LNCAP (cell line): ENCODE results near the gene PAIP2.

ENCODE experiments used
- TF ChIP-seq, protein P1 (sequence below): fragments of 450-650 bp; IDR thresholded peaks from 2 replicates; pipeline ENCODE4 v1.5.1; 2017; ENCODE audit warnings: mild to moderate bottlenecking

PAIP2 gene

GRCh38 chr5:139402561-139403158 lies 61.0 kb downstream of the PAIP2 start:
- TF ChIP-seq, protein P1, sequence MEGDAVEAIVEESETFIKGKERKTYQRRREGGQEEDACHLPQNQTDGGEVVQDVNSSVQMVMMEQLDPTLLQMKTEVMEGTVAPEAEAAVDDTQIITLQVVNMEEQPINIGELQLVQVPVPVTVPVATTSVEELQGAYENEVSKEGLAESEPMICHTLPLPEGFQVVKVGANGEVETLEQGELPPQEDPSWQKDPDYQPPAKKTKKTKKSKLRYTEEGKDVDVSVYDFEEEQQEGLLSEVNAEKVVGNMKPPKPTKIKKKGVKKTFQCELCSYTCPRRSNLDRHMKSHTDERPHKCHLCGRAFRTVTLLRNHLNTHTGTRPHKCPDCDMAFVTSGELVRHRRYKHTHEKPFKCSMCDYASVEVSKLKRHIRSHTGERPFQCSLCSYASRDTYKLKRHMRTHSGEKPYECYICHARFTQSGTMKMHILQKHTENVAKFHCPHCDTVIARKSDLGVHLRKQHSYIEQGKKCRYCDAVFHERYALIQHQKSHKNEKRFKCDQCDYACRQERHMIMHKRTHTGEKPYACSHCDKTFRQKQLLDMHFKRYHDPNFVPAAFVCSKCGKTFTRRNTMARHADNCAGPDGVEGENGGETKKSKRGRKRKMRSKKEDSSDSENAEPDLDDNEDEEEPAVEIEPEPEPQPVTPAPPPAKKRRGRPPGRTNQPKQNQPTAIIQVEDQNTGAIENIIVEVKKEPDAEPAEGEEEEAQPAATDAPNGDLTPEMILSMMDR = peak; percentile 53

- TF ChIP-seq, protein P1 = no peak
These were observed 61.7 kb downstream of the PAIP2 start for GRCh38 chr5:139403418-139403786.

DNA sequence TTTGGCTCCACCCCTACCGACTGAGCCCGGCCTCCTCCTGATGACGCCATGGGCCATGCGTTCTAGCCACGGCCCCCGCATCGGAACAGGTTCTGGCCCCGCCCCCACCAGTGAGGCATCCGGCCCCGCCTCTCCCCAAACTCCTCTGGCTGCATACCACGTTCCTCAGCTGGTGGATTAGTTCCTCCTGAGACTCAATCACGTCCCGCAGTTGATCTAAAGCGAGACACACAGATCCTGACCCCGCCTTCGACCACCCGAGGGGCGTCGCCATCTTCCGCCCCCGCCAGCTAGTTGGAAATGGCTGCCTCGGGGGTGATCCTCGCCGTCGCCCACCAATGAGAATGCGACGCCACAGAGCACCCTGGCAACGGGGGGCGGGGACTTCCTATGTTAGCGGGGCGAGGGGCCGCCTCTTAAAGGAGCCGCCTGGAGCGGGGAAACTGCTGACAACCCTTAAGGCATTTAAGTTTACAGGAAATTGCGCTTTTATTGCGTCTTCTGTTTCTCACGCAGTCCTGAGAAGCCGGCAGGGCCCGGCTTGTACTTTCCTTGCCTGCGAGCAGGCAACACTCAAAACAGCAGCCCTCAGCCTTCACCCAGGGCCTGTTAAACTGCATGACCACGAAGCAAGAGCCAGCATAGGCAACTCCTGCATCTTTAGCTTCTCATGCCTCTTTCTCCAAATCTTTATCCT lies 62.3 kb downstream of the PAIP2 start, which contains the start of gene SPATA24:
Gene SPATA24 (minus strand): TSS at position 303 of the 697 bp plus-strand sequence. CDS start 29 bp downstream, at position 274.
- TF ChIP-seq, protein P1 = no peak

DNA sequence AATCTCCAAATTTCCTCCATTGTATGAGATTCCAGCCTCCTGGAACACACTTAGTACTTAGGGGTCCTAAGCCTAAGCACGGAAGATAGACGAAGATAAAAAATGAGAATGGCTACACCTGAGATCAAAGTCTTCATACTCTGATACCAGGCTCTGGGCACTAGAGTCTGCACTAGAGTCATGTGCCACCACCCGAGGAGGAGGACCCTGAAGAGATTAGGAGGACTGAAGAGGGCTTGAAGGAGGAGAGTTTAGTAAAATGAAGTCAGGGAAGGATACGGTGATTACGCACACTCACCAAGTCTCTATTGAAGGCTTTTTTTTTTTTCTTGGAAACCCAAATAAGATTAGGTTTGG lies 62.8 kb downstream of the PAIP2 start:
- TF ChIP-seq, protein P1 = no peak

DNA sequence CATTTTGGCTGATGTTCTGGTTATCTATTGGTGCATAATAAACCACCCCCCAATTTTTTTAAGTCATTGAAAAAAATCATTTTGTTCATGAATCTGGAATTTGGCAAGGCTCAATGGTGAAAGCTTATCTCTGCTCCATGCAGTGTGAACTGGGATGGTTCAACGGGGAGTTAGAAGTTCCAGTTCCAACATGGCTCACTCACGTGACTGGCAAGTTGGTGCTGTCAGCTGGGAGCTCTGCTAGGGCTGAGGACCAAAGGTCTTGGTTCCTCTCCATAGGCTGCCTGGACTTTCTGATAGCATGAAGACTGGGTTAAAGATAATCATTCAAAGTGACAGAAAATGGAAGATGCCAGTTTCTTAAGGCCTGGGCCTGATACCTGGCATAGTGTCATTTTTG lies 65.3 kb downstream of the PAIP2 start:
- TF ChIP-seq, protein P1 = no peak

- TF ChIP-seq, protein P1 = no peak
These were observed 65.9 kb downstream of the PAIP2 start for GRCh38 chr5:139407517-139407916.

GRCh38 chr5:139408191-139408590 lies 66.5 kb downstream of the PAIP2 start:
- TF ChIP-seq, protein P1 = no peak
